Esophagus muscularis mucosa (tissue), 4 donors: ENCODE measurements around the gene VWA1. TPM values are rescaled to one million over a fixed set of nuclear protein-coding genes. Genes with fewer than 3 reads are reported as not detected.

ENCODE experiments used
- DNase-seq: peaks from one replicate; pipeline ENCODE4 v3.0.0-alpha.2; 2017; ENCODE audit errors: extremely low spot score
- H3K27ac ChIP-seq, 4 donors: fragments of 200-600 bp; sonication (generic); replicated peaks in 1 of 4; 1 replicate in 3 of 4; 2 replicates in 1 of 4; pipeline ENCODE4 v1.5.1; 2016 to 2019; ENCODE audit warnings: mild to moderate bottlenecking in 1 of 4
- H3K27me3 ChIP-seq, 4 donors: fragments of 200-600 bp; sonication (generic); one replicate each; pipeline versions ENCODE4 v1.5.1 to v1.6.0; 2016 to 2019
- H3K36me3 ChIP-seq, 4 donors: fragments of 200-600 bp; sonication (generic); one replicate each; pipeline ENCODE4 v1.5.1; 2016 to 2019
- H3K4me1 ChIP-seq, 4 donors: fragments of 200-600 bp; sonication (generic); one replicate each; pipeline ENCODE4 v1.5.1; 2016 to 2019
- H3K4me3 ChIP-seq, 4 donors: fragments of 200-600 bp; sonication (generic); 1 replicate in 2 of 4; 2 replicates in 2 of 4; pipeline ENCODE4 v1.5.1; 2016 to 2019; ENCODE audit warnings: mild to moderate bottlenecking in 4 of 4, moderate library complexity in 1 of 4
- H3K9me3 ChIP-seq, 4 donors: fragments of 200-600 bp; sonication (generic); 1 replicate in 3 of 4; 2 replicates in 1 of 4; pipeline ENCODE4 v1.5.1; 2016 to 2019
- EP300 ChIP-seq: sonication (generic); formaldehyde crosslinking; IDR thresholded peaks from one replicate; pipeline ENCODE4 v1.6.1; 2017; ENCODE audit warnings: antibody characterized with exemption
- POLR2A ChIP-seq: fragments of 450-650 bp; IDR thresholded peaks from one replicate; pipeline ENCODE4 v1.6.1; 2017; ENCODE audit warnings: antibody characterized with exemption, moderate library complexity, mild to moderate bottlenecking, low read depth
- POLR2AphosphoS5 ChIP-seq, 2 donors: sonication (generic); formaldehyde crosslinking; IDR thresholded peaks; one replicate each; pipeline ENCODE4 v1.6.1; 2017; ENCODE audit warnings: antibody characterized with exemption in 2 of 2
- WGBS: methylation state at CpG from one replicate; pipeline ENCODE4 v1.1.5; 2018; 5-methylcytosine and 5-hydroxymethylcytosine counted together
- intact Hi-C: fragments of 100-400 bp; cut with DNase I; formaldehyde crosslinking; loops from one replicate; pipeline ENCODE4 v1.15.1; 2023
- total RNA-seq, 4 donors: library from RNA; depleted of rRNA; stranded (reverse); fragments of >200 nt; gene quantifications; one replicate each; pipeline versions ENCODE4 v1.1.0 to v1.2.1, GENCODE V29; 2016
- TF ChIP-seq, protein P1 (sequence below), 3 experiments: fragments of 200-600 bp in 2 of 3; fragments of 450-650 bp in 1 of 3; sonication (generic) in 2 of 3; IDR thresholded peaks; one replicate each; pipeline ENCODE4 v1.5.1; 2017 to 2019; ENCODE audit warnings: antibody characterized with exemption in 3 of 3, mild to moderate bottlenecking in 2 of 3, moderate library complexity in 1 of 3

VWA1 gene
- total RNA-seq, 4 donors from 2014 or later = 99.7 to 168 (median 116) TPM

DNA sequence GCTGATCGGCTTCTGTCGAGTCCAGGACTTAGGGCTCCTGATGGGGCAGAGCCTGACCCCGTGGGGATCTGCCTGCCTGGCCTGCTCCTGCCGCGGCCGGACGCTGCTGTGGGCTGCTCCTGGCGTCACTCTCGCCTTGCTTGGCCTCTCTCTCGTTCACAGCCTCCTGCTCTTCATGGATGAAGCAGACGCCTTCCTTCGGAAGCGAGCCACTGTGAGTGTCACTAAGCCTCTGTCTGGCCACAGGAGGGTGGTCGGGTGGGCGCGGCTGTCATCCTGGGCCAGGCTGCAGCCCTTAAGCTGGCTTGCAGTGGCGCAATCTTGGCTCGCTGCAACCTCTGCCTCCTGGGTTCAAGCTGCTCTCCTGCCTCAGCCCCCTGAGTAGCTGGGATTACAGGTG lies 52.2 kb downstream of the VWA1 start:
- no peaks in the 10 kb centered on the region for H3K4me1 ChIP-seq
- no peaks in the 10 kb centered on the region for H3K9me3 ChIP-seq
- H3K27ac ChIP-seq = no peak overlapping the region
- WGBS = 96% methylated on average over 13 of the region's 18 CpGs
- DNase-seq = no peak
- TF ChIP-seq POLR2A (no peak), EP300 (no peak), POLR2AphosphoS5 (IDR thresholded peaks at IDR 0.05) (no peak)
- TF ChIP-seq, protein P1, sequence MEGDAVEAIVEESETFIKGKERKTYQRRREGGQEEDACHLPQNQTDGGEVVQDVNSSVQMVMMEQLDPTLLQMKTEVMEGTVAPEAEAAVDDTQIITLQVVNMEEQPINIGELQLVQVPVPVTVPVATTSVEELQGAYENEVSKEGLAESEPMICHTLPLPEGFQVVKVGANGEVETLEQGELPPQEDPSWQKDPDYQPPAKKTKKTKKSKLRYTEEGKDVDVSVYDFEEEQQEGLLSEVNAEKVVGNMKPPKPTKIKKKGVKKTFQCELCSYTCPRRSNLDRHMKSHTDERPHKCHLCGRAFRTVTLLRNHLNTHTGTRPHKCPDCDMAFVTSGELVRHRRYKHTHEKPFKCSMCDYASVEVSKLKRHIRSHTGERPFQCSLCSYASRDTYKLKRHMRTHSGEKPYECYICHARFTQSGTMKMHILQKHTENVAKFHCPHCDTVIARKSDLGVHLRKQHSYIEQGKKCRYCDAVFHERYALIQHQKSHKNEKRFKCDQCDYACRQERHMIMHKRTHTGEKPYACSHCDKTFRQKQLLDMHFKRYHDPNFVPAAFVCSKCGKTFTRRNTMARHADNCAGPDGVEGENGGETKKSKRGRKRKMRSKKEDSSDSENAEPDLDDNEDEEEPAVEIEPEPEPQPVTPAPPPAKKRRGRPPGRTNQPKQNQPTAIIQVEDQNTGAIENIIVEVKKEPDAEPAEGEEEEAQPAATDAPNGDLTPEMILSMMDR (IDR thresholded peaks at IDR 0.05) = no peak
- no peaks in the 10 kb centered on the region for H3K27me3 ChIP-seq
- no peak overlapping the region for H3K4me3 ChIP-seq
- intact Hi-C loops = no loop called here
- H3K36me3 ChIP-seq = peaks cover 69 to 100% (median 96%) of the 10 kb centered on the region in 4 donors

GRCh38 chr1:1489231-1489630 lies 53.7 kb downstream of the VWA1 start:
- Histone ChIP-seq H3K36me3 (peaks cover 54 to 100% (median 95%) of the 10 kb centered on the region in 4 donors), H3K9me3 (no peaks in the 10 kb centered on the region), H3K4me3 (no peak overlapping the region), H3K27ac (no peak overlapping the region), H3K4me1 (no peaks in the 10 kb centered on the region), H3K27me3 (no peaks in the 10 kb centered on the region)
- intact Hi-C loops = no loop called here
- TF ChIP-seq, protein P1 (IDR thresholded peaks at IDR 0.05) = no peak
- TF ChIP-seq POLR2AphosphoS5 (IDR thresholded peaks at IDR 0.05) (no peak), POLR2A (no peak), EP300 (no peak)
- WGBS = 95% methylated on average over 9 of the region's 16 CpGs
- DNase-seq = no peak

DNA sequence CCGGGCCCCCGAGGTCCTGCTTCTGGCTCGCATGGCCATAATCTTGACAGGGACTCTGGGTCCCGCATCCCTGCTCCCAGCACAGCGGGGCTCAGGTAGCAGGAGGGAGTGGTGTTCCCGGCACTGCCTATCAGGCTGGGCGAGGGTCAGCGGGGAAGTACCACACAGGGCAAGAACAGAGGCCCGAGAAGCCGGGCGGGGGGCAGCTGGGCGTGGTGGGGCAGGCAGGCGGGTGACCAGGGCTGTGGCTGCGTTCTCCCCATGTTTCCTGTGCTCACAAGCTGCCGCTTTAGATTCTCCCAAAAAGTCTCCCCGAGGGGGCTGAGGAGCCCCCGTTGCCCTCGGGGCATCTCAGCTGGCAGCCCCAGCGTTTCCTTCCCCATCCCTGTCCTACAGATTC lies 54.4 kb downstream of the VWA1 start:
- H3K27me3 ChIP-seq = no peaks in the 10 kb centered on the region
- no peaks in the 10 kb centered on the region for H3K9me3 ChIP-seq
- 94% methylated on average over 6 of the region's 19 CpGs for WGBS
- no peaks in the 10 kb centered on the region for H3K4me1 ChIP-seq
- no peak for DNase-seq
- TF ChIP-seq, protein P1 (IDR thresholded peaks at IDR 0.05) = no peak
- TF ChIP-seq POLR2A (no peak), POLR2AphosphoS5 (IDR thresholded peaks at IDR 0.05) (no peak)
- H3K4me3 ChIP-seq = no peak overlapping the region
- no peak overlapping the region for H3K27ac ChIP-seq
- peaks cover 53 to 100% (median 96%) of the 10 kb centered on the region in 4 donors for H3K36me3 ChIP-seq
- intact Hi-C loops = no loop called here

- 100% methylated on average over 13 of the region's 25 CpGs for WGBS
- TF ChIP-seq EP300 = no peak
- TF ChIP-seq, protein P1 (IDR thresholded peaks at IDR 0.05) = no peak
- TF ChIP-seq POLR2A = no peak
- no peak for TF ChIP-seq POLR2AphosphoS5 (IDR thresholded peaks at IDR 0.05)
- DNase-seq = no peak
- Histone ChIP-seq H3K36me3 (peaks cover 52 to 98% (median 94%) of the 10 kb centered on the region in 4 donors), H3K9me3 (no peaks in the 10 kb centered on the region), H3K27ac (no peak overlapping the region), H3K4me1 (no peaks in the 10 kb centered on the region), H3K4me3 (no peak overlapping the region), H3K27me3 (no peaks in the 10 kb centered on the region)
- intact Hi-C loops = no loop called here
Measured at GRCh38 chr1:1490633-1491230, 55.2 kb downstream of the VWA1 start.

DNA sequence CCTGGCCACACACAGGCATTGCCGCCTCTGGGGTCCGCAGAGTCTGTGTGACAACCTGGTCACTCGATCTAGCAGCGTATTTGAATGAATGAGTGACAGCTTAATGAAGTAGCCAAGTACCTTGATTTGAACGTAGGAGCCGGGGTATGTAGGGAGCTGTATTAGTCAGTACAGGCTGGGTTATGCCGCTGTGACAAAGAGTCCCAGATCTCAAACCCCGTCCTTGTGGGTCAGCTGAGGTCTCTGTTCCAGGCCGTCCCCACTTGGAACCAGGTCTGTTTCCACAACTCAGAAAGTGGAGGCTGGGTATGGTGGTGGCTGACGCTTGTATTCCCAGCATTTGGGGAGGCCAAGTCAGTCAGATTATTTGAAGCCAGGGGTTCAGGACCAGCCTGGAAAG lies 56.1 kb downstream of the VWA1 start:
- DNase-seq = no peak

More for the DNA sequence above, 56.1 kb downstream of the VWA1 start:
- no peak overlapping the region for H3K4me3 ChIP-seq
- TF ChIP-seq POLR2AphosphoS5 (IDR thresholded peaks at IDR 0.05) (no peak), POLR2A (no peak), EP300 (no peak)
- TF ChIP-seq, protein P1 (IDR thresholded peaks at IDR 0.05) = no peak
- intact Hi-C loops = no loop called here
- WGBS = 100% methylated on average over 7 of the region's 10 CpGs
- H3K36me3 ChIP-seq = peaks cover 49 to 97% (median 91%) of the 10 kb centered on the region in 4 donors
- no peaks in the 10 kb centered on the region for H3K9me3 ChIP-seq
- no peaks in the 10 kb centered on the region for H3K4me1 ChIP-seq
- no peaks in the 10 kb centered on the region for H3K27me3 ChIP-seq
- H3K27ac ChIP-seq = no peak overlapping the region
